HG03095 (cell line): ENCODE data around the gene TP73.

Experiments used
- ATAC-seq: cut with Tn5 transposase; IDR thresholded peaks from one replicate; pipeline ENCODE4 v1.9.1; 2021; ENCODE audit warnings: moderate library complexity; ENCODE audit not compliant: unreplicated experiment

TP73 gene

GRCh38 chr1:3651026-3651929 lies 1.0 kb upstream of the TP73 start:
- ATAC-seq = no peak

GRCh38 chr1:3652548-3653285 lies 401 bp downstream of the TP73 start:
- ATAC-seq = no peak

- ATAC-seq = no peak
These were observed 936 bp downstream of the TP73 start for GRCh38 chr1:3653286-3653618.

GRCh38 chr1:3654549-3655281 lies 2.4 kb downstream of the TP73 start:
- no peak for ATAC-seq

- ATAC-seq = peak; percentile 51
These were observed 4.3 kb downstream of the TP73 start for GRCh38 chr1:3656450-3657095.

- no peak for ATAC-seq
These were observed 4.8 kb downstream of the TP73 start for GRCh38 chr1:3657096-3657475.

GRCh38 chr1:3657578-3658230 lies 5.4 kb downstream of the TP73 start:
- ATAC-seq = no peak

GRCh38 chr1:3658231-3658615 lies 5.9 kb downstream of the TP73 start:
- no peak for ATAC-seq

GRCh38 chr1:3659093-3659492 lies 6.8 kb downstream of the TP73 start:
- ATAC-seq = no peak

- ATAC-seq = no peak
These were observed 8.4 kb downstream of the TP73 start for GRCh38 chr1:3660704-3661103.

GRCh38 chr1:3661631-3662030 lies 9.3 kb downstream of the TP73 start:
- no peak for ATAC-seq

GRCh38 chr1:3662080-3662671 lies 9.9 kb downstream of the TP73 start:
- no peak for ATAC-seq

GRCh38 chr1:3663999-3664699 lies 11.8 kb downstream of the TP73 start:
- ATAC-seq = no peak

- ATAC-seq = no peak
These were observed 12.5 kb downstream of the TP73 start for GRCh38 chr1:3664700-3665375.

- no peak for ATAC-seq
These were observed 15.8 kb downstream of the TP73 start for GRCh38 chr1:3668148-3668547.

GRCh38 chr1:3668585-3669300 lies 16.4 kb downstream of the TP73 start:
- ATAC-seq = no peak

GRCh38 chr1:3669421-3669821 lies 17.1 kb downstream of the TP73 start:
- ATAC-seq = no peak

- no peak for ATAC-seq
These were observed 17.7 kb downstream of the TP73 start for GRCh38 chr1:3669971-3670431.
